GM19438 (cell line): ENCODE data around the gene SLC6A11.

ENCODE experiments used
- ATAC-seq: cut with Tn5 transposase; IDR thresholded peaks from one replicate; pipeline ENCODE4 v1.9.1; 2021; ENCODE audit warnings: low read depth; ENCODE audit not compliant: unreplicated experiment

Gene SLC6A11

DNA sequence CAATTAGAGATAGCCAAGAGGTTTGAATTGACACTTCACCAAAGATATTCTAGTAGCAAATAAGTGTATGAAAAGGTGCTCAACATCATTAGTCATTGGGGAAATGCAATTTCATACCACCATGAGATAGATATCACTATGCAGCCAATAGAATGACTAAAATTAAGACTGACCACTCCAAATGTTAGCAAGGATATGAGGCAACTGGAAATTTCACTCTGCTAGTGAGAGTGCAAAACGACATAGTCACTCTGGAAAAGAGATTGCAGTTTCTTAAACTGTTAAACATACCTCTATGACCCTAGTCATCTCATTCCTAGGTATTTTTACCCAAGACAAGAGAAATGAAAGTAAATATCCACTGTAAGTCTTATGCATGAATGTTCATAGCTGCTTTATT lies 27.6 kb upstream of the SLC6A11 start:
- ATAC-seq: no peak

DNA sequence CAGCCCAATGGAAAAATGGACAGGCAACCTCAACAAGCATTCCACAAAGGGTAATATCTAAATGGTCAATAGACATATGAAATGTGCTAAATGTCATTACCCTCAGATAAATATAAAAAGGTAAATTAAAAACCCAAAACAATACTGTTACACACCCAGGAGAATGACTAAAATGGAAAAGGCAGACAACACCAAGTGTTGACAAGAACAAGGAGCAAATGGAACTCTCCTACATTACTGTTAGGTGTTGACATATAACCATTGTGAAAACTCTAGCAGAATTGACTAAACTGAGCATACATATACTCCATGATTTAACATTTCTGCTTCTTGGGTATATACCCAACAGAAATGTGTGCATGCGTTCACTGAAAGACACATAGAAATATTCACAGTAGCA lies 25.3 kb upstream of the SLC6A11 start:
- no peak for ATAC-seq

DNA sequence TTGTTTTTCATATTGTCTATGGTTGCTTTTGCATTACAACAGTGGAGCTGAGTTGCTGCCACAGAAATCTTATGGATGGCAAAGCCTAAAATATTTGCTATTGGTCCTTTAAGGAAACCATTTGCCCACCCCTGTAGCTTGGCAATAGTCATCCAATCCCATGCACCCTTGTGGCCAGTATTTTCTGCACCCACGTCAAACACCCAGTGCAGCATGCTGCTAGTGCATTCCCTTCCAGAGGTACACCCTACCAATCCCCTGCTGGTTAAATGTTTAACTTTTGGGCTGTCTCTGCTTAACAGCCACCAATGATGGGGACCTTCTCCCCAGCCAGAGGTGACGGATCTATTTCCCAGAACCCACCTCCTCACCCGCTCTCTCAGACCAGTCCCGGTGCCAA lies 23.8 kb upstream of the SLC6A11 start:
- ATAC-seq: no peak

DNA sequence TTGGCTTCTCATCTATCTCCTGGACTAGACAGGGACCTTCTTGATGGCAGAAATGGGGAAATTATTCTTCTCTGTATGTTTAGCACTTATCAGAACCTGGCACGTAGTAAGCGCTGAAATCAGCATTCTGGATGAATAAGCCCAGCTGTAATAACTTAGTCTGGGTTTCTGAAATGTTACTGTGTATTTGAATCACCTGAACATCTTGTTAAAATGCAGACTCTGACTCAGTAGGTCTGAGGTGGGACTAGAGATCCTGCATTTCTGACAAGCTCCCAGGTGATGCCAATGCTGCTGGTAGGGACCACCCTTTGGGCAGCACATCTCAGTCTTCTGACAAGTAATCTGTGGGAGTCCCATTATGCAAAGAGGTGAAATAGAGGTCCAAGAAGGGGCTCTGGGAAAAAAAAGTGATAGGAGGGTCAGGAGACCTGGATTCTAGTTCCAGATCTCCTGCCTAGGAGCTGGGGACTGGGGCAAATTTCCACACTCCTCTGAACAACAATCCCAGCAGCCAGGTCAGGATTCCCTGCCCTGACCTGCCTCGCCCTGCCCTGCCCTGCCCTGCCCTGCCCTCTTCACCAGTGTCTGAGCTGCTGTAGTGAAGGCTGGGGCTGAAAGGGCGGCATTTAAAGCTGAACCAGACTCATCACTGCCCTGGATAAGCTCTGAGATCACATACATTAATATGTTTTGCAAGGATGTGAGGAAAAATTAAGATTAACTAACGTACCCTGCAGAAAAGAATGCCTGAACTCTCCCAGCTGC lies 17.2 kb upstream of the SLC6A11 start:
- no peak for ATAC-seq

DNA sequence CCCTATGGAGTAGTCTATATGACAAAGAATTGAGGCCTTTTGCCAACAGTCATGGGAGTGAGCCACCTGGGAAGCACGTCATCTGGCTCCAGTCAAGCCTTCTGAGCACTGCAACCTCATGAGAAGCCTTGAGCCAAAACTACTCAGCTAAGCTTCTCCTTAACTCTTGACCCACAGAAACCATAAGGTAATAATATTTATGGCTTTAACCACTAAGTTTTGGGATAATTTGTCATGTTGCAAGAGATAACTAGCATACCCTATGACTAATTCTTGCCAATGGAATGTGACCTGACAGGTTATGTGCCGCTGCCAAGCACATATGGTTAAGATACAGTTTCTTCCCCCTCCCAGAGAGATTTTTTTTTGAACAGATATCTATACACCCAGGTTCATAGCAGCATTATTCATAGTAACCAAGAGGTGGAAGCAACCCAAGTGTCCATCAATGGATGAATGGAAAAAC lies 11.8 kb upstream of the SLC6A11 start:
- ATAC-seq: no peak

DNA sequence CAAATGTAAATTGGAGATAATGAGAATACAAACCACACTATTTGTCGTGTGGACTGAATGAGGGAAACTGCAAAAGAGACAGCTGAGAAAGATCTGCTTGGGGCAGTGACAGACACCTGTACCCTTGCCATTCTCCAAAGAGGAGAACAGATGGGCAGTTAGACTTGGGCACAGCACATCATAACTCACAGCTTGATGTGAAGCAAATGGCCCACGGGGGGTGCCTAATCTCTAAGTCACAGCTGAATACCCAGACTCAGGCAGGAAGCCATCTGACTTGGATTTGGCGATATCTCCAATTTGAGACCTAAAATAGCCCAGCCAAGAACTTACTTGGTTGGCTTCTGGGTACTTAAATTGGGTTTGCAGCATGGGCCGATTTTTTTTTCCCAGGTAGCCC lies 10.0 kb upstream of the SLC6A11 start:
- ATAC-seq: no peak

DNA sequence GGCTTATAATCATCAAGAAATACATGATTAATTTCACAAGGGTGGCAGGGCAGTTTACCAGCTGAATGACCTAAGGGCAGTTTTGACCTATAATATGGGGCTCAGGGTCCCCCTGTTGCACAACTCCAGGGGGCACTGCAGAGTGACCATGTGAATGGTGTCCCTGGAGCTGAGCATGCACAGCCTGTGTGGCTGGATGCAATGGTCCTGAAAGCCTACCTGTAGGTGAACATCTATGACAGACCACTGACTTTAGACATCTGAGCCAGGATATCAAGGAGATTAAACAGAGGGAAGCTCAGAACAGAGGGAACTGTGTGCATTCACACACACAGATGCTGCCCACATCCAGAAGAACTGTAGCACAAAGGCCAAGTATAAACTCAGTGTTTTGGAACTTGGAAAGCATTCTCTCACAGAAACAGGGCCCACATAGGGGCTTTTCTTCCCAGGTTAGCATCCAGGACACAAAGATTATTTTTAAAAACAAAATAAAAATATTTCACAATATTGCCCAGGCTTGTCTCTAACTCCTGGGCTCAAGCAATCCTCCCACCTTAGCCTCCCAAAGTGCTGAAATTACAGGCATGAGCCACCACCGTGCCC lies 7.8 kb upstream of the SLC6A11 start:
- no peak for ATAC-seq

DNA sequence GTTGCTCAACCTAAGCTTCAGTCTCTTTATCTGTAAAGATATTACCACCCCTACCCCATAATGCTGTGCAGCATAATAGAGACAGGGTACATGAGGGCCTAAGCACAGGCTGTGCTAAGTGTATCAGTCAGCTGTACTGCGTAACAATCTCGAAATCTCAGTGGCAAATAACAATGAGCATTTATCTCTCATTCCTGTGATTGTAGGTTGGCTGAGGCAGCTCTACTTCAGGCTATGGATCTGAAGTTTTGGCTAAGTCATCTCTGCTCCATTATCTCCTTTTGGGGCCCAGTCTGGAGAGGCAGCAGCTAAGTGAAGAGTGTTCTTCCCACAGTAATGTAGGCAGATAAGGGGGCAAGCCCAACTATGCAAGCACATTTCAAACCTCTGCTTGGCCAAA lies 7.1 kb upstream of the SLC6A11 start:
- ATAC-seq: no peak

DNA sequence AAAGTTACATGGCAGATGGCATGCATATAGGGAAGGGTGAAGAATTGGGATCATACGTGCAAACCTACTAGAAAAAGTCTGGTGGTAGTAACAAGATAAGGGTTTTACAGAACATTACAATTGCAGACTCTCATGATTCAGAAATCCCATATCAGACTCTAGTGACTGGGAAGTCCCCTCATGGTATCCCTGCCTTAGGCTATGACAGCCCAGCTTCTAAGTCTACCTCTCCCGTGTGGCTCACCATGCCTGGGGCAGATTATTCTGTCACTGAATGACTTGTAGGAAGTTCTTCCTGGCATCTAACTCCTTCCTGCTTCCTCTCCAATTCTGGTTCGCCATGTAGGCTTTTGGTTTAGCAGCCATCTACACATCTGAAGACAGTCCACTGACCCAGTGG lies 5.7 kb upstream of the SLC6A11 start:
- no peak for ATAC-seq

DNA sequence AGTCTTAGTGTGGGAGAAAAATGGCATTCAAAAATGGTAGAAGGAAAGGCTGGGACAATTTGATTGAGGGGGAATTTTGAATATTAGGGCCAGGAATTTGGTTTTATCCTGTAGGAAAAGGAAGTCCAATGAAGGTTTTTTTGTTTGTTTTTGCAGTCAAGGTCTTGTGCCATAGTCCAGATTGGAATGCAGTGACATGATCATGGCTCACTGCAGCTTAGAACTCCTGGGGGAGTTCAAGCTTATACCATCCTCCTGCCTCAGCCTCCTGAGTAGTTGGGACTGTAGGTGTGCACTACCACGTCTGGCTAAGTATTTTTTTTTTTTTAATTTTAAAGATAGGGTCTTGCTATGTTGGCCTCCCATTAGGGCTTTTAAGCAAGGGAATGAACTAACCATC lies 2.6 kb upstream of the SLC6A11 start:
- ATAC-seq: no peak

DNA sequence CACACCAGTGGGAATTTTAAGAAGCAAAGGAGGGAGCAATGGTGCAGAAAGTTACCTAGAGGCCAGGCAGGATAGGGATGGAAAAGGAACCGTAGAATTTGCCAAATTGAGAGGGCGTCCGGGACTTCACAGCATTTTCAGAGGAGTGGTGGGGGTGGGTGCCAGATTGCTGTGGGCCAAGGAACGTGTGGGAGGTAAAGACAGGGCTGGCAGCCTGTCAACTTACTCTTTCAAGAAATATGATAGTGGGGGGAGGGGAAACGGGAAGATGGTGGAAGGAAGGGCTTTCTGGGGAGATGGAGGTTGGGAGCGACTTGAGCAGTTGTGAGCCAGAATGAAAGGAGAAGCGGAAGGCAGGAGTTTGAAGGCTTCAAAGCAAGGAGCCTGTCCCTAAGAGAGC lies 1.4 kb upstream of the SLC6A11 start:
- ATAC-seq: no peak

DNA sequence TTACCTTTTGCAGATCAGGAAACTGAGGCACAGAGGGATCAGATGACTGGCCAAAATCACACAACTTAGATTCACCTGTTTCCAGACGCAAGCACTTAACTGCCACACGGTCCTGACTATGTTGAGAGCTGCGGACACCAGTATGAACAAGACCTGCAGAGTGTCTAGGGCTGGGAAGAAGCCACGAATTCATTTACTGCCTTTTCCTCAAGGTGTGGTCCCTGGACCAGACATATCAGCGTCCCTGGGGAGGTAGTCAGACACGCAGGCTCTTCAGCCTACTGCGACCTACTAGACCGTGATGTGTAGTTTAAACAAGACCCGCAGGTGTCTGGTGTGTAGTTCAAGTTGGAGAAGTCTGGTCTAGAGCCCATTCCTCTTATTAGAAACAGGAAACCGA lies 541 bp upstream of the SLC6A11 start:
- ATAC-seq: no peak

DNA sequence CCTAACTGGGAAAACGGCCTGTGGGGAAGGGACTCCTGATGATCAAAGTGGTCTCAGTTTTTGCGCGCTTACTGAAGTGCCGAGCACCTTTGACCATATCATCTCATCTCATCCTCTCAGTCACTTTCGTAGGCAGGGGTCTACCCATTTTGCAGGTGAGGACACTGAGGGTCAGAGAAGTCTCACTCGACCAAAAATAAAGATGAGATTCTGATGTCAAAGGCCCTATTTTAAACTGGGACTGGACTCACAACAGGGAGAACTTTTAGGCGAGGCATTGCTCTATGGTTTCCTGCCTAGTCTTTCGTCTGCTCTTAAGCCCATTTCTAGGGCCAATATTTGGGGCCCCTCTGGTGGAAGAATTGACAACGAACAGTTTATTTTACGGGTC lies 830 bp downstream of the SLC6A11 start:
- no peak for ATAC-seq

DNA sequence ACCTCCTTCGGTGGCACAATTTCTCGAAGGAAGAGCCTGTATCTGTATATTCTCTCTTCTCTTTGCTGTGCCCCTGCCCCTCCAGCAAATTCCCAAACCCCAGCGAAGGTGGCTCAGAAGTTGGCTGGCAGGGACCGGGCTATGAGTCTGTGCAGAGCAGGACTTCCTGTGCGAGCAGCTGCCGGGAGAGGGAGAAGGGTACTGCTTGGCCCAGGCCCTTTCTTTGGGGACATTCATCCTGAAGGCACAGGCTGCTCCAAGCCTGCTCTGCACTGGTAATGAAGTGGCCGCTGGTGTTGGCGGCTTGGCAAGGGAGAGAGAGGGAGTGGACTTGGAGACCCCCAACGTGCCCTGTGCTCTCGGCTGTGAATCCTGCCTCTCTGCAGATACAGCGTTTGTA lies 1.5 kb downstream of the SLC6A11 start:
- ATAC-seq: no peak

DNA sequence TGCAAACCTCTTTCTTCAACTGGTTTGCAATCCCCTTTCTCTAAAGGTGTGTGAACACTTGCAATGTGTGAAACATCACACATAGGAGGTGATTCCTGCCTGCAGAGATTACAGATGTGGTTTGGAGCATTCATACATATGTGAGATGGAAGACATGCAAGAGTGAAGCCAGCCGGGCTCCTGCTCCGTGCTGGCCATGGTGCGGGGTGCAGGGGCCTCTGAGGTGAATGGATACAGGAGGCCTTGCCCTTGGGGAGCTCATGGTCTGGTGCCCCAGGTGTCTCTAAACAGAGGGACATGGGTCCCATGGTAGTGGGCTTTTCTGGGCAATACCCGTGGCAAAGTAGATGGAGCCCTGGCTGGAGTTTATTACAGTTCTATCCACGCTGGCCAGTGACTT lies 6.0 kb downstream of the SLC6A11 start:
- ATAC-seq: no peak

DNA sequence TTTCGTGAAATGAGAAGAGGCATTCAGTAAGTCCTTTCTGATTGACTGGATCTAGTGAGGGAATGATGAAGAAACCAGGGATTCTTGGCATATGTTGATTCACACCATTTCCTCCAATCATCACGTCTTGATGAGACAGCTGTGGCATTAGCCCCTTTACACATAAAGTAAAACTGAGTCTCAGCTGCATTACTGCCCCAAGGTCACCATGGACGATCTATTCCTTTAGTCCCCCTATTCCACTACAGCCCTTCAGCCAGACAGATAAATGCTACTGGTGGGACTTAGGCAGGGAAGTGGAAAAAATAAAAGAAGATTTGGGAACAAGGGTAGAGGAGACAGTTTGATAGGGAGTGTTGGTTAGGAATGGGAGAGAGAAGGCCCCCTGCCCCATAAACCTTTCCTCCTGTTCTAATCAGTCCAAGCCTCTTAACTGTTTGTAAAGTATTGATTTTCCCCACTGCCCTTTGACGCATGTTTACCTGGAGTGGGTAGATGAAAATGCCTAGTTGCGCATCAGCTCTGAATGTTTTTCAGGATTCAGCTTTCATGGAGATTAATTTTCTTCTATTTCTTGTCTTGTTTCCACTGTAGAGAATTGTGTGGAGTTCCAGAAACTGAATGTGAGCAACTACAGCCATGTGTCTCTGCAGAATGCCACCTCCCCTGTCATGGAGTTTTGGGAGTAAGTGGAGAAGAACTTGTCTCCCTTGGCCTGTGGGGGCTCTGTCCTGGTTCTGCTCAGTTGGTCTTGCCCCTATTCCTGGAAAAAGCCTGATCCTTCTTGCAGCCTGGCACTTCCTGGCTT lies 6.9 kb downstream of the SLC6A11 start:
- ATAC-seq: no peak

DNA sequence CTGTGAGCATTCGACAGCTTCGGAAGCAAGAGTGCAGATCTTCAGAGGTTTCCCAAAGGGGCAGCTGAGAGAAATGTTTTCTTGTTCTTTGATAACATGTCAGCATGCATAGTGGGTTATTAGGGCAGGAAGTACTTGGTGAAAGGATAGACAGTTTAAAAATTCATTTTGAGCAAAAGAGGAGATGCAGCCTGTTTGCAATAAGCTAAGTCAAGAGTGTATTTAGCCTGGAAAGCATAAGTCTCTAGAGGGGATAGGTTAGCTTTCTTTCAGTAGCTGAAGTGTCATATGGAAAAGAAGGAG lies 7.4 kb downstream of the SLC6A11 start:
- ATAC-seq: no peak

DNA sequence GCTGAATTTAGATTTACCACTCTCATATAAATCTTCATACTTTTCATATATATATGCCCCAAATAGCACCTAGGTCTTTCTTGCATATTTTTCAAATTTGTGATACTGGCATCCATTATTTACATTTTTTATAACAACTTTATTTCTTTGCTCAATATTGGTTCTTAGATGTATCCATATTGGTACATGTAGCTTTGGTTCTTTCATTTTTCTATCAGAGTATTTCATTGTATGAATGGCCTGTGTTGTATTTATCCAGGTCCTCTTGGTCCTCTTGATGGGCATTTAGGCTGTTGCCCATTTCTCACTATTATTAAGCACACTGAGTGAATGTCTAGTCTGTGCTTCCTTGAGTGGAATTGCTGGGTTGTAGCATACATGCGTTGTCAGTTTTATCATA lies 8.4 kb downstream of the SLC6A11 start:
- ATAC-seq: no peak

DNA sequence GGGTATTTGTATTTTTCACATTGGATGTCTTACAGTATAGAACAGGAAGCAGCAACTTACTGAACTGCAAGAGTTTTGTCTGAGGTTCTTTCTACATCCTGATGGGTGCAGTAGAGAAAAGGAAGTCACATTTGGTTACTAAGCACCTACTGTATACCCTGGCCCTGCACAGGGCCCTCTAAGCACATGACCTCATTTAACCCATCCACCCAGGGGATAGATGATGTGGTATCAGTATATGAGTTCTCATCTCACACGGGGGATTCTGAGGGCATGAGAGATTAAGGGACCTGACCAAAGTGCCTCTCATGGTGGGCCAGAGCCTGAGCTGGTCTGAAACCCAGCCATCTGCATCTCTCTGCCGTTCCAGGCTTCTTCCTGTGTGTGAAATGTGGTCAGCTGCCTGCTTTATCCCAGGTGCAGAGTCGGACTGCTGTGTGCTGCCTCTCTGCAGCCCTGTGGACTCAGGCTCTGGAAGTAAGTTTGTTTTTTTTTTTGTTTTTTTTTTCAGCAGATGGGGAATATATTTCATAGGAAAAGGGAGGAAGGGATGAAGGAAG lies 17.9 kb downstream of the SLC6A11 start:
- ATAC-seq: peak; percentile 64

DNA sequence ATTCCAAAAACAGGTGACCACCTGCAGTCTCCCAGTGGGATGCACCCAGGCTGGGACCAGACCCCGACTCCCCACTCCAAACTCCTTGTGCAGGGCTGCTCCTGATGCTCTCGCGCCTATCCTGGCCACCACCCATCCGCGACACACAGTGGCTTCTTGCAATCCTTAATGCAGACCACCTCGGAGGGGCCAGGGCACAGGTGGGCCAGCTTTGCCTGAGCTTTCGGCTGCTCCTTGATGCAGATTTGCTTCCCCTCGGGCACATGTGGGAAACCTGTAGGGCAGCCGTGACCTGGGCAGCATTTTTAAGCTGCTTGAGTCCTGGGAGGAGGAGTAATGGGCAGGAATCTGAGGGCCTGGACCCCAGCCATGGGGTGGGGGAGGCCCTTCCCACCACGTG lies 18.9 kb downstream of the SLC6A11 start:
- no peak for ATAC-seq

DNA sequence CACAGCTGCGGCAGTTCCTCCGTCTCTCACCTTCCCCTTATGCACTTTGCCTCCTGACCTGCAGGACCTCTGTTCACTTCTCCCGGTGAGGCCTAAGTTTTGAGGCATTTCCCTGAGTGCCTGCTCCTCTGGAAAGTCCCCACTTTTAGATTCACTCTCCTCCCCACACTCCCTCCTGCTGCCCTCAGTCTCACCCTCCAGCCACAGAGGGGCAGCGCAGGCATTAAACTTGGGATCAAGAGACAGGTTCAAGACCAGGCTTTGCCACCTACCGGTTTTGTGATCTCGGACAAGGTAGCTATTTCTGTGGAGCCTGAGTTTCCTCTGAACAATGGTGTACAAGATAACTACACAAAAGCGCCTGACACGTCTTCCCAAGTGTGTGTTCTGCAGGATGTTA lies 19.4 kb downstream of the SLC6A11 start:
- no peak for ATAC-seq

DNA sequence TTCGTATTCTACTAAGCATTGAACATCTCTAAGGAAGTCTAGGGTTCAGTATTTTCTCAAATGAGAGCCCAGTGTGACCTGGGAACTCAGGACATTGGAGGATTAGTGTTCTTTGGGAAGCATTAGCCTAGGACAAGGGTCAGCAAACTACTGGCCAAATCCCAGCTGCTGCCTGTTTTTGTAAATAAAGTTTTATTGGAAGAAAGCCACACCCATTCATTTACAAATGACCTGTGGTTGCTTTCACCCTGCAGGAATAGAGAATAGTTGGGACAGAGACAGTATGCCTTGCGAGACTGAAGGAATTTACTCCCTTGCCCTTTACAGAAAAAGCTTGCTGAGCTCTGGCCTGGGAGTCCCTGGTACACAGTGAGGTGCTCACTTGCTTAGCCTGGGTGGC lies 20.6 kb downstream of the SLC6A11 start:
- ATAC-seq: no peak
